ENCODE data around the gene DYNC1H1. TPM values are rescaled to one million over a fixed set of nuclear protein-coding genes. Genes with fewer than 3 reads are reported as not detected.

Gene DYNC1H1
- total and polyA plus RNA-seq, 2 experiments from 2014 or later: 179 to 635 TPM

DNA sequence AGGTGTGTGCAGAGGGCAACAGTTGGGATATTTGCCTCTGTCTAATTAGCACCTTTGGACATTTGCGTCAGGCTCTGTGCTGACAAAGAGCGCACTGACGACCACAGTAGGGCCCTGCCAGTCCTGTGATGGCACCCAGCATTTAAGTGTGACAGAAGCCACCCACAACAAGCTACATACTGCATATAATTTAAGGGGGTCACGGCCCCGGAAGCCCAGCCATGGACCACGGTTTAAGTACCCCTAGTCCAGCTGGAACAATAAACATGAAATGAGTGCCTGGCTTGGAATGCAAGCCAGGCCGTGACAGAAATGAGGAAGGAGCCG is 16.8 kb upstream of the DYNC1H1 start:
- peaks cover 3% of the 10 kb centered on the region; the same call in 1 of the 2 replicates for H3F3A ChIP-seq (replicated peaks; ENCODE audit: low read depth)
- Mint-ChIP-seq H3K4me1 (peaks cover 19% of the 10 kb centered on the region), H3K27me3 (ENCODE audit: insufficient read depth, low read depth, poor library complexity) (peaks cover 60% of the 10 kb centered on the region), H3K9me3 (peaks cover 8% of the 10 kb centered on the region; the same call in 2 of the 3 replicates), H3K4me3 (peak overlapping the region; percentile 93), H3K36me3 (ENCODE audit: low read depth) (no peaks in the 10 kb centered on the region), H3K27ac (peak overlapping the region; percentile 95)
- no peaks in the 10 kb centered on the region for H3K9me2 ChIP-seq (ENCODE audit: insufficient read depth)
- peaks cover 43% of the 10 kb centered on the region for H3K27me3 ChIP-seq (ENCODE audit: insufficient read depth)
- H4K20me1 ChIP-seq (replicated peaks; ENCODE audit: insufficient read depth): peaks cover 4% of the 10 kb centered on the region; the same call in 1 of the 2 replicates
- no peaks in the 10 kb centered on the region for H3K36me3 ChIP-seq (ENCODE audit: insufficient read depth)
- peak overlapping the region; percentile 88 for H3K4me2 ChIP-seq
- H2AFZ ChIP-seq: peak overlapping the region; percentile 83
- TF ChIP-seq NANOG (IDR thresholded peaks at IDR 0.05; ENCODE audit: borderline replicate concordance) (no peak), EZH2 (IDR thresholded peaks at IDR 0.05; ENCODE audit: low read depth, unreplicated experiment) (no peak), ZNF462 (CRISPR knock-in tag; IDR thresholded peaks at IDR 0.05) (no peak), STAT1 (IDR thresholded peaks at IDR 0.05; ENCODE audit: unreplicated experiment) (no peak), ZNF331 (CRISPR knock-in tag; IDR thresholded peaks at IDR 0.05; ENCODE audit: low read depth) (no peak), EZH2phosphoT487 (IDR thresholded peaks at IDR 0.05; ENCODE audit: unreplicated experiment) (no peak), CREB1 (CRISPR knock-in tag; IDR thresholded peaks at IDR 0.05; ENCODE audit: low read depth) (no peak), POLR2AphosphoS5 (IDR thresholded peaks at IDR 0.05; ENCODE audit: low read depth) (no peak), JUNB (IDR thresholded peaks at IDR 0.05; ENCODE audit: unreplicated experiment) (no peak), REST (IDR thresholded peaks at IDR 0.05; ENCODE audit: unreplicated experiment) (no peak), ZNF114 (CRISPR knock-in tag; IDR thresholded peaks at IDR 0.05) (no peak)
- TF ChIP-seq, protein P1, sequence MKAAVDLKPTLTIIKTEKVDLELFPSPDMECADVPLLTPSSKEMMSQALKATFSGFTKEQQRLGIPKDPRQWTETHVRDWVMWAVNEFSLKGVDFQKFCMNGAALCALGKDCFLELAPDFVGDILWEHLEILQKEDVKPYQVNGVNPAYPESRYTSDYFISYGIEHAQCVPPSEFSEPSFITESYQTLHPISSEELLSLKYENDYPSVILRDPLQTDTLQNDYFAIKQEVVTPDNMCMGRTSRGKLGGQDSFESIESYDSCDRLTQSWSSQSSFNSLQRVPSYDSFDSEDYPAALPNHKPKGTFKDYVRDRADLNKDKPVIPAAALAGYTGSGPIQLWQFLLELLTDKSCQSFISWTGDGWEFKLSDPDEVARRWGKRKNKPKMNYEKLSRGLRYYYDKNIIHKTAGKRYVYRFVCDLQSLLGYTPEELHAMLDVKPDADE (IDR thresholded peaks at IDR 0.05): no peak
- TF ChIP-seq, protein P2, sequence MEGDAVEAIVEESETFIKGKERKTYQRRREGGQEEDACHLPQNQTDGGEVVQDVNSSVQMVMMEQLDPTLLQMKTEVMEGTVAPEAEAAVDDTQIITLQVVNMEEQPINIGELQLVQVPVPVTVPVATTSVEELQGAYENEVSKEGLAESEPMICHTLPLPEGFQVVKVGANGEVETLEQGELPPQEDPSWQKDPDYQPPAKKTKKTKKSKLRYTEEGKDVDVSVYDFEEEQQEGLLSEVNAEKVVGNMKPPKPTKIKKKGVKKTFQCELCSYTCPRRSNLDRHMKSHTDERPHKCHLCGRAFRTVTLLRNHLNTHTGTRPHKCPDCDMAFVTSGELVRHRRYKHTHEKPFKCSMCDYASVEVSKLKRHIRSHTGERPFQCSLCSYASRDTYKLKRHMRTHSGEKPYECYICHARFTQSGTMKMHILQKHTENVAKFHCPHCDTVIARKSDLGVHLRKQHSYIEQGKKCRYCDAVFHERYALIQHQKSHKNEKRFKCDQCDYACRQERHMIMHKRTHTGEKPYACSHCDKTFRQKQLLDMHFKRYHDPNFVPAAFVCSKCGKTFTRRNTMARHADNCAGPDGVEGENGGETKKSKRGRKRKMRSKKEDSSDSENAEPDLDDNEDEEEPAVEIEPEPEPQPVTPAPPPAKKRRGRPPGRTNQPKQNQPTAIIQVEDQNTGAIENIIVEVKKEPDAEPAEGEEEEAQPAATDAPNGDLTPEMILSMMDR (conservative IDR thresholded peaks at IDR 0.05; ENCODE audit: low read depth in 2 of 2): no peak
- H3K4me1 ChIP-seq (ENCODE audit: insufficient read depth): peaks cover 5% of the 10 kb centered on the region
- no peak for ATAC-seq
- no peaks in the 10 kb centered on the region for H3K79me2 ChIP-seq (replicated peaks; ENCODE audit: insufficient read depth)
- DNase-seq (ENCODE audit: low spot score): peak; percentile 11
- H3K27ac ChIP-seq (ENCODE audit: low read depth): peak overlapping the region; percentile 88
- H3K4me3 ChIP-seq: peak overlapping the region; percentile 68
